GM19193 (cell line): ENCODE measurements around the gene CMSS1.

Experiments
- POLR2A ChIP-seq: IDR thresholded peaks from 4 replicates; pipeline ENCODE4 v1.6.1; 2011; ENCODE audit not compliant: insufficient read depth, insufficient read length; ENCODE audit errors: extremely low read depth

The CMSS1 gene

GRCh38 chr3:99972380-99973104 lies 154.9 kb downstream of the CMSS1 start:
- TF ChIP-seq POLR2A: no peak

GRCh38 chr3:99974989-99975388 lies 157.3 kb downstream of the CMSS1 start:
- no peak for TF ChIP-seq POLR2A

- no peak for TF ChIP-seq POLR2A
Observed at GRCh38 chr3:99976584-99976983, 158.9 kb downstream of the CMSS1 start.

- TF ChIP-seq POLR2A: no peak
Observed at GRCh38 chr3:99978221-99978620, 160.6 kb downstream of the CMSS1 start.

- no peak for TF ChIP-seq POLR2A
Observed at GRCh38 chr3:99980606-99981005, 162.9 kb downstream of the CMSS1 start.

GRCh38 chr3:99981138-99981537 lies 163.5 kb downstream of the CMSS1 start:
- TF ChIP-seq POLR2A: no peak

GRCh38 chr3:99982650-99983049 lies 165.0 kb downstream of the CMSS1 start:
- TF ChIP-seq POLR2A: no peak

- no peak for TF ChIP-seq POLR2A
Observed at GRCh38 chr3:99984139-99984538, 166.5 kb downstream of the CMSS1 start.

- TF ChIP-seq POLR2A: no peak
Observed at GRCh38 chr3:99984668-99985067, 167.0 kb downstream of the CMSS1 start.

GRCh38 chr3:99990179-99990578 lies 172.5 kb downstream of the CMSS1 start:
- TF ChIP-seq POLR2A: no peak

- TF ChIP-seq POLR2A: no peak
Observed at GRCh38 chr3:99997293-99997692, 179.6 kb downstream of the CMSS1 start.

GRCh38 chr3:99999536-99999935 lies 181.9 kb downstream of the CMSS1 start:
- TF ChIP-seq POLR2A: no peak

GRCh38 chr3:100001083-100001482 lies 183.4 kb downstream of the CMSS1 start:
- no peak for TF ChIP-seq POLR2A

GRCh38 chr3:100001526-100002270 lies 184.0 kb downstream of the CMSS1 start:
- TF ChIP-seq POLR2A: no peak

GRCh38 chr3:100002599-100003350 lies 185.1 kb downstream of the CMSS1 start:
- no peak for TF ChIP-seq POLR2A
